ENCODE results near the gene CDC6.

The CDC6 gene

GRCh38 chr17:40323391-40324381 is 36.0 kb downstream of the CDC6 start:
- DNase-seq: peak in 1 of 2 donors; percentile 62

GRCh38 chr17:40325156-40326013 is 37.7 kb downstream of the CDC6 start:
- DNase-seq: peak in 1 of 2 donors; percentile 34

GRCh38 chr17:40326014-40326831 is 38.5 kb downstream of the CDC6 start:
- no peak for DNase-seq

DNA sequence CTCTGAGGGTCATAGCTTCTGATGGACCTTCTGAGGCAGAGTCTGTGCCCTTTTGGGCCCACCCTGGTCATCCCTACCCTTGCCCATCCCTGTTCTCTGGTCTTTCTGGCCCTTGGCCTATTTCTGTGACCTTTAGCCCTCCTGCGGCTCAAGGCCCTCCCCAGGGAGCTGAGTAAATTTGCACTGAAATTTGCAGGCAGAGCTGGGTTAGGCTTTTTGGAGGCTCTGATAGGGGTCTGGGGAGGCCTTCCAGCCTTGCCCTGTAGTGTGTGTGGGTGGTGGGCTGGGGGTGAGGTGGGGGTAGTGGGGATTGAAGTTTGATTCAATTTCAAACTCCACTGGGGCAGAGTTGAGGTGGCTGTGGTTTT is 39.1 kb downstream of the CDC6 start:
- DNase-seq: no peak

- DNase-seq: no peak
Observed at GRCh38 chr17:40327244-40327729, 39.6 kb downstream of the CDC6 start.

DNA sequence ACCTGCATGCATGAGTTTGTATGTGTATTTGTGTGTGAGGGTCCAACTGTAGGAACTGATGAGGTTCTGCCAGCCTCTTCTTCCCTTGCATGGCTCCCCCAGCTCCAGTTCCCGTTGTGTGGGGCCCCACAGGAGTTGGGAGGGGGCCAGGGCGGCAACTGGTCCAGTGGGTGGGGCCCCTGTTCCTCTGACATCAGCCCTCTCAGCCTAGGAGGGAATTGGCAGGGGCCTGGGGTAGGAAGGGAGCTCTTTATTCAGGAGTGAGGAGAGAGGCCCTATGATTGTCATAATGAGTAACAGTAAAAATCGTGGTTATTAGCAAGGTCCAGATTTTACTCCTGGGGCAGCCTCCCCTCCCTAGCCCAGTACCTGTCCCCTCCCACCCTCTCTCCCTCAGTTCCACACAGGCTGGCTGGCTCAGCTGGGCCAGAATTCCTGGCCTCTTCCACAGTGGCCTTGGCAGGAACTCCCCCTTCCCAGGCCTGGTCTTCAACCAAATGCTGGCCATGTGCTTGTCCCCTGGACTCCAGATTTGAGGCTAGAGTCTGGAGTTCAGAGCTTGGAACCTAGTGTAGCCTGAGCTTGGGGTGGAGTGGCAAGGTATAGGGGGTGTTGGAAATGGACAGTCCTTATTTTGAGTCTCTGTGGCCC is 40.2 kb downstream of the CDC6 start:
- no peak for DNase-seq

DNA sequence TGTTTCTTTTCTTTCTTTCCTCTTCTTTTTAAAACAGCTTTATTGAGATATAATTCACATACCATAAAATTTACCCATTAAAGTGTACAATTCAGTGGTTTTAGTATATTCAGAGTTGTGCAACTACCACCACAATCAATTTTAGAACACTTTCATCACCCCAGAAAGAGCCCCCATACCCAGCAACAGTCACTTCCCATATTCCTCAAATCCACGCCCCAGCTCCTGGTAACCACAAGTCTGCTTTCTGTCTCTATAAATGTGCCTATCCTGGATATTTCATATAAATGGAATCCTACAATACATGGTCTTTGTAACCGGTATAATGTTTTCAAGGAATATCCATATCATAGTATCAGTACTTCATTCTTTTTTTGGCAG is 40.7 kb downstream of the CDC6 start:
- no peak for DNase-seq

DNA sequence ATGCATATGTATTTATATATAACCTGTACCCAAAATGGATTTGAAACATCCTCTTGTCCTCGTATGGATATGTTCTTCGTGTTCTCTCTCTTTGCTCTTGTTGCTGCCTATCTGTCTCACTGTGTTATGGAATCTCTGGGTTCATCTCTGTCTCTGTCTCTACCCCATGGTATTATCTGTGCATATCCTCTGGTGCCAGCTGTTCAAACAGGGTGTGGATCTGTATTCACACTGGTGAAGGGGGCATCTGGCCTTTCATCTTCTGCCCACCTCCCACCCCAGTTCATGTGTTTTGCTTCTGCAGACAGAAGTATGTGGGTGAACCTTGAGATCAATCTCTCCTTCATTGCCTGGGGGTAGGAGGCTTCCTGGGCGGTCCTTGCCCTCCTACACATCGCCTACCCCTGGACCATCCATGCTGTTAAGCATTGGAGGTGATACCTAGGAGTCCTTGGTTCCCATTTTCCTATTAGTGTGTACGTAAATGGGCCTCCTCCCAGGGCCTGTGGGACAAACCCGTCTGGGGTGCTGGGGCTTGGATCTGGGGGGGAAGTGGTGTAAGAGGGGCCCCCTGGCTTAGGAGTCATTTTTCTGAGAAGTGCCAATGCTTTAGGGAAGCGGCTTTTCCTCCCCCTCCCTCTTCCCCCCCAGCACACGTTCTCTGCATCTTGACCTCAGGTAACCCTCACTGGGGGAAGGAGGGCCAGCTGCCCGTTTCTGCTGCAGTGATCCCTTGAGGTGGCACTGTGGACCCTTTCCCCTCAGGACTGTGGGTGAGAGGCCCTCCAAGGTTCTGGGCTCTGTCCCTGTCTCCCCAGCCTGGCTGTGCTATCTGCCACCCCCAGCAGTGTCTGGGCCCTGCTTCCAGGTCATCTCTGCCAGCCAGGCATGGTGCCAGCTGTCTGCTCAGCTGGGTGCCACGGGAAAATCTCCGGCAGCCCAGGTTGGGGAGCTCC is 42.4 kb downstream of the CDC6 start:
- peak; percentile 50 to 62 for DNase-seq

DNA sequence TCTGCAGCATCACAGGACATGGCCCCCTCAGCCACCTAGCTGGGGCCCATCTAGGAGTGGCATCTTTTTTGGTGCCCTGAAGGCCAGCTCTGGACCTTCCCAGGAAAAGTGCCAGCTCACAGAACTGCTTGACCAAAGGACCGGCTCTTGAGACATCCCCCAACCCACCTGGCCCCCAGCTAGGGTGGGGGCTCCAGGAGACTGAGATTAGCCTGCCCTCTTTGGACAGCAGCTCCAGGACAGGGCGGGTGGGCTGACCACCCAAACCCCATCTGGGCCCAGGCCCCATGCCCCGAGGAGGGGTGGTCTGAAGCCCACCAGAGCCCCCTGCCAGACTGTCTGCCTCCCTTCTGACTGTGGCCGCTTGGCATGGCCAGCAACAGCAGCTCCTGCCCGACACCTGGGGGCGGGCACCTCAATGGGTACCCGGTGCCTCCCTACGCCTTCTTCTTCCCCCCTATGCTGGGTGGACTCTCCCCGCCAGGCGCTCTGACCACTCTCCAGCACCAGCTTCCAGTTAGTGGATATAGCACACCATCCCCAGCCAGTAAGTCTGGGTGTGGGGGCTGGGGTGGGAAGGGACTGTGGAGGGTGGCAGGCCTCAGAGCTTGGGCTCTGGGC is 43.3 kb downstream of the CDC6 start:
- no peak for DNase-seq

DNA sequence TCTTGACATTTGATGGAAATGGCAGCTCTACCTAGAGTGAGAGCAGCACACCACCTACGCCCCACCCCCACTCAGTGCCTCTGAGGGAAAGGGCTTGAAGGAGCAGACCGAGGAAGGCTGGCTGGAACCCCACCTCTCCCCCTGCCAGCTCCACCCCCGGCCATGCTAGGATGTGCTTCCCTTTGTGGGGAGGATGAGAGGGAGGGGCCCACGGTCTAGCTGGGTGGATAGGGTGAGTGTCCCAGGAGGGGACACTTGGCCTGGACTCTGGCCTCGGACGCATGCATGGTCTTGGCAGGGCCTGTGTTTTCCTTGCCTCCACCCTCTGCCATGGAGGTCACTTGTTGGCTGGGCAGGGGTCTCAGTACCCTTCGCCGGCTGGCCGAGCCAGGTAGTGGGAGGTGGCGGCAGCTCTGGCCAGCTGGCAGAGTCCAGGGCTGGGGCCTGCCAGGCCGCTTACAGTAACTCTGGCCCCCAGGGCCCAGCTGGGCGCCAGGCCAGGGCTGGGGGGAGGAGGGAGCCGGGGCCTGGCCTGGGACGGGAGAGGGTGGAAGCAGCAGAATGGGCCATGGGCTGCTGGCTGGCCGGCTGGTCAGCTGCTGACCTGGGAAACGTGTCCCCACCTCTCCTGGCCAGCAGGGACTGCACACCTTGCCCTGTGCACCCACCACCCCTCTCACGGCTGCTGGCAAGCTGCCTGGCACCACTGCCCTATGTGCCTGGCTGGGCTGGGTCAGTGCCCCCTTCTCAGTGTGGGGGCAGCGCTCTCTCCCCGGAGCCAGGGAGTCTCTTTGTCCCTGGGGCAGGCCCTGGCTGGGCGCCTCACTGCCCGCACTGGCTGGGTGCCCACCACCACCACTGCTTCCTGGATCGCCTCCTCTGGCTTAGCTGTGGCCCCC is 44.3 kb downstream of the CDC6 start:
- no peak for DNase-seq

DNA sequence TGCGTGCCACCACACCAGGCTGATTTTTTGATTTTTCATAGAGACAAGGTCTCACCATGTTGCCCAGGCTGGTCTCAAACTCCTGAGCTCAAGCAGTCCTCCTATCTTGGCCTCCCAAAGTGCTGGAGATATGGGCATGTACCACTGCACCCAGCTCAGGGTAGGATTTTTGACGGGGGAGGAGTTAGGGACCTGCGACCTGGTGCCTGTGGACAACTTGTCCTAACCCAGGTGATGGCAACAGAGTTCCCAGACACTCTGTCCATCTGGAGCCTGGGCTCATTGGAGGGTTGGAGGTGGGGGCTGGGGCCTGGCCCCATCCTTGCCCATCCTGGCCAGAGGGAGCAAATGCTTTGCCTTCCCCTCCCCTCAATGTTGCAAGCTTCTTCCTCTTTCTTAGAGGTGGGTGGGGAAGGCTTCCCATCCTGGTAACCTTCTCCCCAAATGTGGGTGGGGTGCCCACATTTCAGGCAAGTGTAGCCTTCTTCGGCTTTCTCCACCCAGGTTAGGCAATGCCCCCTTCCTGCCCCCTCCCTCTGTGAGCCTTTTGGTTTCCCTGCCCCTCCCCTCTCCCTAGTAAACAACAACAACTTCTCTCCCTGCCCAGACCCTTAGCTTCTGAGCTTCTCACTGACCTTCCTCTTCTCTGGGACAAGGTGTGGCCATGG is 46.2 kb downstream of the CDC6 start:
- DNase-seq: no peak

GRCh38 chr17:40335620-40336019 is 47.9 kb downstream of the CDC6 start:
- DNase-seq: no peak

DNA sequence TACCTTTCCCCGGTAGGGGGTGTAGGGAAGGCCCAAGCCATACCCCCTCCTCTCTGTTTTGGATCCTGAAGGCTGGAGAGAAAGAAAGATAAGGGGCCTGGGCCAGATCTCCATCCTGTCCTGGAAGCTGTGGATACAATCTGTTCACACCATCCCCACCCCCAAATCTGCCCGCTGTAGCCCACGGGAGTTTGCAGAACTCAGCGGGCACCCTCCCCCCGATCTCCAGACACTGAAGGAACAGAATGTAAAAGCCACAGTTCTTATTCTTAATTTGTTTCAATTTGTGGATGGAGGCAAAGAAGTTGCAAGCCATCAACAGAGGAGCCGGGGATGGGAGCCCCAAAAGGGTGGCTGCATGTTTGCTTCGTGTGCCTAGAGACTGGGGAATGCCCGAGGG is 49.7 kb downstream of the CDC6 start:
- DNase-seq: no peak

DNA sequence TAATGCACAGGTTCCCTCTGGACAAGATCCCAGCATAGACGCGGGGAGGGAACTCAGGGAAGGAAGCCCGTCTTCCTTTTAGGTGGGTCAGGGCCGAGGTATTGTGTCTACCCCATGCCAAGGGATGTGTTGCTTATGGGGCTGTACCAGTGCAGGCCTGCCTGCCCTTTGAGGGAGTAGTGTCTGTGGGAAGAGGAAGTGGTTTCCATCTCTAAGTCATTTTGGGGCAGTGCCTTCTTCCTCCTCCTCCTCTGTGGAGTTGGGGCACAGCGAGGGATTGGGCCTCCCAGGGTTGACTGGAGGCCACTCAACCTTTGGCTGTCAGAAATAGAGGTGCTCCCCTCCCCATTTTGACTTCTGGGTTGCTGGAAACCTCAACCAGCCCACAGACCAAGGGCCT is 50.4 kb downstream of the CDC6 start:
- DNase-seq: no peak

GRCh38 chr17:40338941-40339649 is 51.4 kb downstream of the CDC6 start:
- DNase-seq: no peak

GRCh38 chr17:40340327-40340726 is 52.6 kb downstream of the CDC6 start:
- DNase-seq: no peak

DNA sequence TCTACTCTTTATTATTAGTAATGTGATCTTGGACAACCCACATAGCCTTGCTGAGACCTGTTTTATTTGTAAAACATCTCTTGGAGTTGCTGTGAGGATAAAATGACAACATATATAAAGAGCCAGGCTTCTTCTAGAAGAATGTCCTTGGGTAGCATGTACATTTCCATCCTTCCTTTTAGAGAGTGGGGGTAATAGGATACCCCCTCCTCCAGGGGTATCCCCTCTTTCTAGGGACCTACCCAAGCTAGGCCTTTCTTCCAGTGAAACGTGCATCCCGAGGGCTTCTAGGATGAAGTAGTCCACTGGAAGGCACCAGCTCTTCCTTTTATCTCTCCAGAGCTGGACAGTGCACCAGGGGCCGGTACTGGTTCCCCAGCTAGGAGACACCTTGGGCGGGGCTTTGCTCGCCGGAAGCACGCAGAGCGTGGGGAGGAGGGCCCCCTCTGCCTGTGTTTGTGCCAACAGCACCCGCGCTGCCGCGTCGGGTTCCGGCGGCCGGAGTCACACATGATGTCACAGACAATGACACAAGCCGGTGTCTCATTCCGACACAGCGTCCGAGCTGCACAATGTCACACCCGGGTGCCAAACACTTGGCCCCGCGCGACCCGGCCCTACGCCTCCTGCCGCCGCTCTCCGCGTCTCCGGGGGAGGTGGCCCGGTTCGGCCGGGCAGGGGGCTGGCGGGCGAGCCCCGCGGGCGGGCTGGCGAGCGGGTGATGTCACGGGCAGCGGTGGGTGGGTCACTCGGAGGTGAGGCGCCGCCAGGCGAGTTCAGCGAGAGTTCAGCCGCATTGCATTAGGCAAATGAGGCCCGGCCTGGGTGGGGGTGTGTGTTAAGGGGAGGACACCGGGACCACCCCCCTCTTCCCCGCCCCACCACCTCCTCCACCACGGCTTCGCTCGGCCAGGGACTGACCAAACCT is 53.5 kb downstream of the CDC6 start:
- DNase-seq: peak; percentile 40 to 83

All from bone marrow (tissue), 2 donors.